Glutamatergic neuron (in vitro differentiated cells): ENCODE measurements around the gene CMTM8. TPM values are rescaled to one million over a fixed set of nuclear protein-coding genes. Genes with fewer than 3 reads are reported as not detected.

Experiments used
- DNase-seq: peaks from one replicate; pipeline ENCODE4 v3.0.0; 2022
- H3K27ac Mint-ChIP-seq: one replicate; pipeline ENCODE4 v1.8.0; 2020; ENCODE audit warnings: mild to moderate bottlenecking, mixed read lengths, inconsistent platforms; ENCODE audit not compliant: unreplicated experiment
- H3K27me3 Mint-ChIP-seq: one replicate; pipeline ENCODE4 v1.8.0; 2020; ENCODE audit warnings: mild to moderate bottlenecking, moderate library complexity, mixed read lengths, inconsistent platforms; ENCODE audit not compliant: unreplicated experiment
- H3K36me3 Mint-ChIP-seq: one replicate; pipeline ENCODE4 v1.8.0; 2020; ENCODE audit warnings: mild to moderate bottlenecking, mixed read lengths, inconsistent platforms; ENCODE audit not compliant: unreplicated experiment
- H3K4me1 Mint-ChIP-seq: one replicate; pipeline ENCODE4 v1.8.0; 2020; ENCODE audit warnings: mild to moderate bottlenecking, low read depth, mixed read lengths, inconsistent platforms; ENCODE audit not compliant: unreplicated experiment
- H3K4me3 Mint-ChIP-seq: one replicate; pipeline ENCODE4 v1.8.0; 2020; ENCODE audit warnings: mild to moderate bottlenecking, mixed read lengths, inconsistent platforms; ENCODE audit not compliant: unreplicated experiment
- H3K9me3 Mint-ChIP-seq: one replicate; pipeline ENCODE4 v1.8.0; 2020; ENCODE audit warnings: mild to moderate bottlenecking, moderate library complexity, mixed read lengths, inconsistent platforms; ENCODE audit not compliant: unreplicated experiment
- CTCF ChIP-seq: fragments of 200-600 bp; sonication (generic); IDR thresholded peaks from one replicate; pipeline ENCODE4 v1.5.0; 2021; ENCODE audit not compliant: partially characterized antibody, unreplicated experiment
- total RNA-seq: library from RNA; stranded (reverse); fragmentation: NEBNext Ultra II Directional; extraction: Animal tissue kit (Norgen Biotek cat#: 25700); gene quantifications from one replicate; pipeline ENCODE4 v1.2.1, GENCODE V29; 2021; ENCODE audit not compliant: unreplicated experiment

Gene CMTM8
- total RNA-seq, 1 donor from 2014 or later, result not detected

- H3K27me3 Mint-ChIP-seq, result peaks cover 14% of the 10 kb centered on the region
- H3K4me1 Mint-ChIP-seq, result peaks cover 42% of the 10 kb centered on the region
- peaks cover 14% of the 10 kb centered on the region for H3K9me3 Mint-ChIP-seq
- peak overlapping the region; percentile 100 for H3K27ac Mint-ChIP-seq
- TF ChIP-seq CTCF, result no peak
- H3K4me3 Mint-ChIP-seq, result peak overlapping the region; percentile 95
- peak; percentile 91 for DNase-seq
- no peaks in the 10 kb centered on the region for H3K36me3 Mint-ChIP-seq
Observed at GRCh38 chr3:32401556-32402081, 163.1 kb downstream of the CMTM8 start.

DNA sequence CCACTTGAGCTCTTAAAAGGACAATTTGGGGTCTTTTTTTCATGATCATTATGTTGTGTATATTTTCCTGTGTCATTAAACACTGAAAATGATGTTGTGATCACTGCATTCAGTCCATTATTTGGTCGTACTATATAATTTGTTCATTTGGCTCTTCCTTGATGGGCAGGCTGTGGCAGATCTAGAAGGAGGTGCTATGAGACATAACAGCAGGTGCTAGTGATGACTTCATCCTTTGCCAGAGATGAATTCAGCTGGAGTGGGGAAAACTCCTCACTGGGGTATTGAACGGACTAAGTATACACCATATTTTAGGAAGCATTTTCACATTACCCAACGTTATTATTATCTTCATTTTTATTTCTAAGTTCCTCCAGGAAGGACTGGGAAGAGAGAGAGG is 165.2 kb downstream of the CMTM8 start:
- TF ChIP-seq CTCF, result no peak
- H3K27me3 Mint-ChIP-seq, result peaks cover 14% of the 10 kb centered on the region
- DNase-seq, result no peak
- H3K9me3 Mint-ChIP-seq, result peaks cover 14% of the 10 kb centered on the region
- H3K27ac Mint-ChIP-seq, result peak overlapping the region; percentile 100
- peak overlapping the region; percentile 9 for H3K4me3 Mint-ChIP-seq
- H3K36me3 Mint-ChIP-seq, result no peaks in the 10 kb centered on the region
- H3K4me1 Mint-ChIP-seq, result peaks cover 47% of the 10 kb centered on the region

DNA sequence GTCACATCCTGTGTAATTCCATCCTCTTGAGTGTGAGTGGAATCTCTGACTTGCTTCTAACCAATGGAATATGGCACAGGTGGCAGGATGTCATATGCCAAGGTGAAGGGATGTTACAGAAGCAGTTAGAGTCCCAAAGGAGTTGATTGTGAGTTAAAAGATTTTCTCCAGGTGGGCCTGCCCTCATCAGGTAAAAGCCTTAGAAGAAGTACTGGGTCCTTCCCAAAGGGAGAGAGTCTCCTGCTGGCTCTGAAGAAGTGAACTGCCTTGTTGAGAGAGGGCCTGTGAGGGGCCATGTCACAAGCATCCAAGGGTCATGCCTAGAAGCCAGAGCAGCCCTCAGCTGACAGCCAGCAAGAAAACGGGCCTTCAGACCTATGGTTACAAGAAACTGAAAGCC is 166.2 kb downstream of the CMTM8 start:
- H3K36me3 Mint-ChIP-seq, result no peaks in the 10 kb centered on the region
- peaks cover 12% of the 10 kb centered on the region for H3K27me3 Mint-ChIP-seq
- peak overlapping the region; percentile 100 for H3K27ac Mint-ChIP-seq
- peaks cover 10% of the 10 kb centered on the region for H3K9me3 Mint-ChIP-seq
- DNase-seq, result no peak
- H3K4me1 Mint-ChIP-seq, result peaks cover 43% of the 10 kb centered on the region
- no peak for TF ChIP-seq CTCF
- no peak overlapping the region for H3K4me3 Mint-ChIP-seq

GRCh38 chr3:32405155-32405554 is 166.7 kb downstream of the CMTM8 start:
- no peak for TF ChIP-seq CTCF
- Mint-ChIP-seq H3K9me3 (peaks cover 13% of the 10 kb centered on the region), H3K4me1 (peaks cover 46% of the 10 kb centered on the region), H3K27ac (peak overlapping the region; percentile 8), H3K36me3 (no peaks in the 10 kb centered on the region), H3K4me3 (no peak overlapping the region), H3K27me3 (peaks cover 12% of the 10 kb centered on the region)
- DNase-seq, result no peak

DNA sequence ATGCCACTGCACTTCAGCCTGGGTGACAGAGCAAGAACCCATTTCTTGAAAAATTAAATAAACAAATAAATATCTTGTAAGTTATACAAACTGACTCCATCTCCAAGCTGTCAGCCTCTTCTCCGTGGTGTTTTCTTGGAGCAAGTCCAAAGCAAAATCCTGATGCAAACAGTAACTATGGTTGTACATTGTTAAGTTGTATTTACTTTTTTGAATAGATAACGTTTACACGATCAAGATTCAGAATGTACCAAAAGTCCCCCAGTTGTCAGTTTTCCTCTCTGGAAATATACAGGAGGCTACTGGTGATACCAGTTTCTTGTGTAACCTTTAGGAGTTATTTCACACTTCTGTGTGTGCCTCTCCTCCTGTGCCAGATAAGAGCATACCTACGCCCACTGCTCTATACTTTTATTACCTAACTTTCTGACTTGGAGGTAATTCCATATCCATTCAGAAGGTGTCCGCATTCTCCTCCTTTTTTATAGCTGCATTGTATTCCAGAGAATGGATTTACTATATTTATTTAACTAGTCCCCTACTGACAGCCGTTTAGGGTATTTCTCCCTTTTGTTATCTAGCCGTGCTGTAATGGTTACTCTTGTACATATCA is 167.3 kb downstream of the CMTM8 start:
- Mint-ChIP-seq H3K27ac (no peak overlapping the region), H3K36me3 (no peaks in the 10 kb centered on the region), H3K4me3 (no peak overlapping the region), H3K4me1 (peaks cover 49% of the 10 kb centered on the region), H3K9me3 (peaks cover 13% of the 10 kb centered on the region), H3K27me3 (peaks cover 10% of the 10 kb centered on the region)
- no peak for DNase-seq
- no peak for TF ChIP-seq CTCF
